ENCODE data around the gene OAT. TPM values are rescaled to one million over a fixed set of nuclear protein-coding genes. Genes with fewer than 3 reads are reported as not detected.

The OAT gene
- total and polyA plus RNA-seq, 8 donors = 9.9 to 35.5 (median 20.5) TPM

- intact Hi-C loops (cut with DNase I) = loop anchor here in 2 of 3 donors (5.0 to 10.0 kb wide), 2 partner anchors 388 to 390 kb away; no protein-coding TSS in a partner anchor
- WGBS, 2 donors = 83 to 91% methylated on average over 11 of the region's 11 CpGs
- TF ChIP-seq CTCF (IDR thresholded peaks at IDR 0.05) = no peak
These were observed 25.9 kb downstream of the OAT start for GRCh38 chr10:124392626-124393342.

GRCh38 chr10:124390471-124391187, 28.1 kb downstream of the OAT start:
- Histone ChIP-seq H3K4me1 (no peaks in the 10 kb centered on the region), H3K4me3 (no peak overlapping the region), H3K27me3 (no peaks in the 10 kb centered on the region), H3K27ac (no peak overlapping the region), H3K36me3 (no peaks in the 10 kb centered on the region), H3K9me3 (no peaks in the 10 kb centered on the region)
- intact Hi-C loops (cut with DNase I) = loop anchor here in 2 of 3 donors (5.0 to 10.0 kb wide), 2 partner anchors 386 to 388 kb away; no protein-coding TSS in a partner anchor
- no peak for DNase-seq
- FAIRE-seq = no peak
- no peak for TF ChIP-seq CTCF (IDR thresholded peaks at IDR 0.05)
- ATAC-seq = no peak
- WGBS, 2 donors = 56 to 58% methylated on average over 3 of the region's 3 CpGs

More at GRCh38 chr10:124392626-124393342, 25.9 kb downstream of the OAT start:
- Histone ChIP-seq H3K27me3 (no peaks in the 10 kb centered on the region), H3K27ac (no peak overlapping the region), H3K4me3 (no peak overlapping the region), H3K4me1 (no peaks in the 10 kb centered on the region), H3K9me3 (no peaks in the 10 kb centered on the region), H3K36me3 (peaks cover 0 to 11% (median 4%) of the 10 kb centered on the region in 3 donors)
- no peak for FAIRE-seq
- no peak for ATAC-seq
- DNase-seq = no peak

DNA sequence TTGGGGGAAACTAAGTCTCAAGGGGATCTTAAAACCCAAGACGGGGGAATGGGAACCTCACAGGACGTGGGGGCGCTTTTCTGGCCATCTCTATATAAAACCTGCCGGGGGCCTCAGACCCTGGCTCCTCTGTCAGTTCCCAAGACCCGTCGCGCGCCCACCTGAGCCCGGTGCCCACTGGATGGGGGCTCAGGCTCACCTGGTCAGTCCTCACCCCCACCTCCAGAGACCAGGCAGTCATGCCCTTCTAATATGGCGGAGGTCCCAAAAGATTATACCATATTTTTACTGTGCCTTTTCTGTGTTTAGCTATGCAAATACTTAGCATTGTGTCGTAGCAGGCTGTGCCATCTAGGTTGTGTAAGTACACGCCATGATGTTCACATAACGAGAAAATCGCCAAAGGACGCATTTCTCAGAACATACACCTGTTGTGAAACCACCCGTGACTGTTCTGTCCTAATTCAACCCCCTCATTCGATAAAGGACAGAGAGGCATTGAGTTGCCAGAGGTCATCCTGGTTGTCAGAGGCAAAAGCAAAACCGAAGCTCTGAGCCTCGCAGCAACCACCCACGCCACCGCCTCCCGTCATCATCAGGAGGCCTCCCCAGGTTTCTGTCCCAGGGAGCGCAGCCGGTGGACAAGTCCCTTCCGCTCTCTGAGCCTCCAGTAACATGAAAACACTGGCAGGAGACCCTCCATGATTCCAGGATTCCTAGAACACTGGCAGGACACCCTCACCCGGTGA, 28.9 kb downstream of the OAT start:
- no peak for DNase-seq
- Histone ChIP-seq H3K4me3 (peak overlapping the region in 1 of 4 donors; percentile 63), H3K27ac (no peak overlapping the region), H3K4me1 (no peaks in the 10 kb centered on the region), H3K27me3 (no peaks in the 10 kb centered on the region), H3K9me3 (no peaks in the 10 kb centered on the region), H3K36me3 (no peaks in the 10 kb centered on the region)
- no peak for FAIRE-seq
- 55 to 65% methylated on average over 26 of the region's 26 CpGs for WGBS, 2 donors
- no peak for TF ChIP-seq CTCF (IDR thresholded peaks at IDR 0.05)
- intact Hi-C loops (cut with DNase I) = loop anchor here (5.0 to 10.0 kb wide), 3 partner anchors 385 to 392 kb away; no protein-coding TSS in a partner anchor
- no peak for ATAC-seq

DNA sequence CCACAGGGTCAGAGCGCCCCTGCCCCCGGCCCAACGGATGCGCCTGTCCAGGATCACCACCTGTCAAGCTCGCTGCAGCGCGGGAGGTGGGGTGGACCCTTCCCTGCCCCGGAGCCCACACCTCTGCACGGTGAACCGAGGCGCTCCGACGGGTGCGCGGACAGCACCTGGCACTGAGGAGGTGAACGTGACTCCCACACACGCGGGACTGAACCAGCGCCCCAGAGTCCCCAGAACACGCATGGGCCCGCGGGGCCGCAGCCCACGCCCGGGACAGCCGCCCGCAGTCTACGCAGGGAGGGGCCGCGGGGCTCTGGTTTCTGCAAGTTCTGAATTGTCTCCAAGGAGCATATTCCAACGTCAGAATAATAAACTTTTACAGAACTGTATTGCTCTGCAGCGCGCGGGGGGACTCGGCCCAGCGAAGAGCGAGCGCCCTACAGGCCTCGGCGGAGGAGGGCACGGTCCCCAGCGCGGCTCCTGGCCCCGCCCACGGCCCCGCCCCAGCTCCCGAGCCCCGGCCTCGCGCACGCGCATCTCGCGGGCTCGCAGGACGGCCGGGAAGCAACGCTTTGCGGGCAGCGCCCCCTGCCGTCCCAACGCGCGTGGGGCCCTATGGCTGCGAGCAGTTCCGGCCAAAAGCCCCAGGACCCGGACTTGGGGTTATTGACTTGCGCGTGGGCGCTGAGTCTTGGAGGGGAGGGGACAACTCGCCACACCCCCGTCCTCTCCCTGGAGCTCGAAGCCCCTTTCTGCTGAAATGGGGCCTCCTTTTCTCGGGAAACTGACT, 29.7 kb downstream of the OAT start:
- TF ChIP-seq CTCF (IDR thresholded peaks at IDR 0.05) = peak; percentile 97 to 99 (median 98)
- peak; percentile 80 to 99 (median 94) for DNase-seq
- Histone ChIP-seq H3K4me1 (no peaks in the 10 kb centered on the region), H3K27ac (no peak overlapping the region), H3K4me3 (peak overlapping the region; percentile 14 to 63 (median 32)), H3K9me3 (no peaks in the 10 kb centered on the region), H3K36me3 (no peaks in the 10 kb centered on the region), H3K27me3 (no peaks in the 10 kb centered on the region)
- no peak for FAIRE-seq
- 5 to 6% methylated on average over 70 to 74 of the region's 74 CpGs for WGBS, 2 donors
- ATAC-seq = peak; percentile 99 to 100 (median 99)
- intact Hi-C loops (cut with DNase I) = loop anchor here in 1 of 3 donors (5.0 kb wide), 1 partner anchor 392 kb away; no protein-coding TSS in a partner anchor
